ENCODE measurements around the gene STRADB. TPM values are rescaled to one million over a fixed set of nuclear protein-coding genes. Genes with fewer than 3 reads are reported as not detected.
"Not testable (repeated sequence)": the region's sequence is repeated elsewhere in the genome, so short reads cannot be mapped to it uniquely, and the experiment has no call there.

Gene STRADB
- total and polyA plus RNA-seq, 9 donors = 32.8 to 60.5 (median 39.8) TPM

DNA sequence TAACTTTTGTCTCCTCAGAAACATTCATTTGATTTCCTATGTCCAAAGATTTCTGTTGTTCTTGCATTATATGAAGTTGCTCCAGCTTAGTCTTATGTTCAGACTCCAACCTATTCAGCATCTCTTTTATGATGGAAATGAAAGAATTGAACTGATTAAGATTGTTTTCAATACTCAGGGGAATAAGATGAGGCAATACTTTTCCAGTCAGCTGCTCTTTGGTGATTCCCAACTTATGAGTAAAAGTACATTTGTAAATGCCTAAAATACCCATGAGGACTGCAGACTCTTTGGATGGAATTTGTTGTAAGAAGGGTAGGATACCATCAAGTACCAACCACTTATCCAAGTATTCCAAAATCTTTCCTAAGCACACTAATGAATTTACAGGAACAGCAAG is 40.1 kb upstream of the STRADB start:
- no peaks in the 10 kb centered on the region for H3K9me3 ChIP-seq (replicated peaks; ENCODE audit: control insufficient read depth, low read depth, low read length)
- no peak overlapping the region for H3K27ac ChIP-seq (ENCODE audit: low read length)
- H3K4me1 ChIP-seq (ENCODE audit: control insufficient read depth, insufficient read depth, low read length) = no peaks in the 10 kb centered on the region
- H3K4me3 ChIP-seq (ENCODE audit: low read length) = no peak overlapping the region
- no peak for DNase-seq
- H3K27me3 ChIP-seq (ENCODE audit: control insufficient read depth, insufficient read depth, low read length) = no peaks in the 10 kb centered on the region
- no peaks in the 10 kb centered on the region for H3K36me3 ChIP-seq (ENCODE audit: control insufficient read depth, insufficient read depth, low read length)

DNA sequence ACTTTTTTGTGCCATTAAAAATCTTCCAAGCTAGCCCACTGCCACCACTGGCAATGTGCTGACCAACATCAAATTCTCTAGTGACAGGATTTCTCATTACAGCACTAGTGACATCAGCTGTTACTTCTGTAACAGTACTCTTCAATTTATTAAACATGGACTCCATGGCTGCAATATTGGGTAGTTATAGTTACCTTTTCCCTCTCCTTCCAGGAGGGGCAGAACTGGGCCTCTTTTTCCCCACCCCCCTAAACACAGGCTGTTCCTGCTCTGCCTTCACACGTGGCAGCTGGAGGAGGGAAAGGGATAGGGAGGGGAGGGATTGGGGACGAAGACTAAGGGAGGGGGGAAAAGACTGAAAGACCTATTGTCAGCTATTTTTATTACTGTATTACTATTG is 38.4 kb upstream of the STRADB start:
- WGBS (ENCODE audit: insufficient coverage) = no CpG with 5 or more reads among the region's 2 CpGs
- Histone ChIP-seq H3K9me3 (replicated peaks; ENCODE audit: control insufficient read depth, low read depth, low read length) (no peaks in the 10 kb centered on the region), H3K36me3 (ENCODE audit: control insufficient read depth, insufficient read depth, low read length) (no peaks in the 10 kb centered on the region), H3K27ac (ENCODE audit: low read length) (no peak overlapping the region), H3K4me3 (ENCODE audit: low read length) (no peak overlapping the region), H3K27me3 (ENCODE audit: control insufficient read depth, insufficient read depth, low read length) (no peaks in the 10 kb centered on the region), H3K4me1 (ENCODE audit: control insufficient read depth, insufficient read depth, low read length) (no peaks in the 10 kb centered on the region)
- DNase-seq = no peak

DNA sequence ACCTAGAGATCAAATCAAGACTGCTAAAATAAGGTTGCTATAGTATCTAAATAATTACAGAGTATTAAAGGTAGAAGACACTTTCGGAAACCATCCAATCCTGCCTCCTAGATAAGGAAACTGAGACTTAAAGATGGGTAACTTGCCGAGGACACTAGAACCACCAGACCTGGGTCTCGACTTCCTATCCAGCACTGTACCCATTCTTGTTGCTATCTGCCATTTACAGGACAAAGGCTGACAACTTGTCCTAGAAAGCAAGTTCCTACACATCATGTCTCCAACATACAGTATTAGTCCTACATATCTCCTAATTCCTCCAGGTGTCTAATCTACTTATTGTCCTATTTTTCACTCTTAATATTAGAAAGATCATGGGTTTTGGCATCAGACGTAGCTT is 38.0 kb upstream of the STRADB start:
- Histone ChIP-seq H3K36me3 (ENCODE audit: control insufficient read depth, insufficient read depth, low read length) (no peaks in the 10 kb centered on the region), H3K27me3 (ENCODE audit: control insufficient read depth, insufficient read depth, low read length) (no peaks in the 10 kb centered on the region), H3K9me3 (replicated peaks; ENCODE audit: control insufficient read depth, low read depth, low read length) (no peaks in the 10 kb centered on the region), H3K27ac (ENCODE audit: low read length) (no peak overlapping the region), H3K4me1 (ENCODE audit: control insufficient read depth, insufficient read depth, low read length) (no peaks in the 10 kb centered on the region), H3K4me3 (ENCODE audit: low read length) (no peak overlapping the region)
- DNase-seq = no peak
- WGBS (ENCODE audit: insufficient coverage) = 83% methylated on average over 1 of the region's 4 CpGs

DNA sequence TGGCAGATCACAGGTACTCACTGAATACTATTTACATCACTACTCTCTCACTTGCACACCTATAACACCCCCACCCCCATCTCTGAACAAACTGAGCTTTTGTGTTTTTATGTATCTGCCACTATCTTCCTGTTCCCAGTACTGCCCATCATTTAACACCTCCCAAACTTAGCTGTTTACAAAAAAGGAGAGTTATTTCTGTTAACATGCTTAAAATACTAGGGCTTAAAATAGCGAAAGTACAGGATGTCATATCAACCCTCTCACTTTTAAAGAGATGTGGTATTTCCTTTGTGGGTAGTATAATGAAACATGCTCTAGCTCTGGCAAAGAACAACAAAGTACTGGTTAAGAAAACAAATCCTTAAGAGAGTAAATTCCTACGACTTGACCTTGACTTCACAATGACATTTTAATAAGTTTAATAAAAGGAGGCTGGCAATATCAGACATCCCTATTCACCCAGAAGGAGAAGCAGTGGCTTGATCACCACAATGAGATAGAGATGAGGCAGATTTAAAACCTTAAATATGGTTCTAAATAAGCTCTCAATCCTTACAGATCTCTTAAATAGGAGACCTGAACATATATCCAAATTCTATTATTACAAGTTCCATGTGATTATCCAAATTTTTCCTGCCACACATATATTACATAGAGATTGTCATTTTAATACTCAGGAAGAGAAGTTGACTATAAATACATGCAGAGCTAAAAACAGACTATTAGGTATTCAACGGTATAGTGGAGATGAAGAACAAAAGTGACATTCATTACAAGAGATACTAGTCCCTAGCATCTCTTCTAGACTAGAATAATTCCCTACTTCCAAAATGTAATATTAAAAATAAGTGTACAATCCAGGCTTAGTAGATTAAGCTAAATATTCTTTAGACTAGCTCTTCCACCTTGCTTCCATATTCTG is 37.2 kb upstream of the STRADB start:
- H3K27ac ChIP-seq (ENCODE audit: low read length) = no peak overlapping the region
- H3K9me3 ChIP-seq (replicated peaks; ENCODE audit: control insufficient read depth, low read depth, low read length) = no peaks in the 10 kb centered on the region
- no peaks in the 10 kb centered on the region for H3K27me3 ChIP-seq (ENCODE audit: control insufficient read depth, insufficient read depth, low read length)
- no peak for DNase-seq
- no peak overlapping the region for H3K4me3 ChIP-seq (ENCODE audit: low read length)
- WGBS (ENCODE audit: insufficient coverage) = no CpG with 5 or more reads among the region's 3 CpGs
- H3K36me3 ChIP-seq (ENCODE audit: control insufficient read depth, insufficient read depth, low read length) = no peaks in the 10 kb centered on the region
- no peaks in the 10 kb centered on the region for H3K4me1 ChIP-seq (ENCODE audit: control insufficient read depth, insufficient read depth, low read length)

DNA sequence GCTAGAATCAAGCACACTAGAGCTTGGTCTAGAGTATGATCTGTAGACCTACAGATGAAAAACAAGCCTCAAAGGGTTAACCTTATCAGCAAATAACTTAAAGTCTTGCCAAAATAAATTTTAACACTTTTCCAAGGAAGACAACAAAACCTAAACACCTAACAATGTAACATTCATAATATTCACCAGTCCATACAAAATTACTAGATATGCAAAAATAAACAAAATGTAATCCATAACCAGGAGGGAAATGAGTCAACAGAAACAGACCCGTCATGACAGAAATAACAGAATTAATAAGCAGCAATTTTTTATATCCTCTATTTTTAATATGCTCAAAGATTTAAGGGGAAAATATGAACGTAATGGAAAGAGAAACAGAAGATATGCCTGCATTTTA is 36.4 kb upstream of the STRADB start:
- no peaks in the 10 kb centered on the region for H3K27me3 ChIP-seq (ENCODE audit: control insufficient read depth, insufficient read depth, low read length)
- H3K4me3 ChIP-seq (ENCODE audit: low read length) = no peak overlapping the region
- no peaks in the 10 kb centered on the region for H3K4me1 ChIP-seq (ENCODE audit: control insufficient read depth, insufficient read depth, low read length)
- H3K9me3 ChIP-seq (replicated peaks; ENCODE audit: control insufficient read depth, low read depth, low read length) = no peaks in the 10 kb centered on the region
- DNase-seq = no peak
- no peak overlapping the region for H3K27ac ChIP-seq (ENCODE audit: low read length)
- WGBS (ENCODE audit: insufficient coverage) = no CpG with 5 or more reads among the region's 2 CpGs
- peaks cover 3% of the 10 kb centered on the region for H3K36me3 ChIP-seq (ENCODE audit: control insufficient read depth, insufficient read depth, low read length)

DNA sequence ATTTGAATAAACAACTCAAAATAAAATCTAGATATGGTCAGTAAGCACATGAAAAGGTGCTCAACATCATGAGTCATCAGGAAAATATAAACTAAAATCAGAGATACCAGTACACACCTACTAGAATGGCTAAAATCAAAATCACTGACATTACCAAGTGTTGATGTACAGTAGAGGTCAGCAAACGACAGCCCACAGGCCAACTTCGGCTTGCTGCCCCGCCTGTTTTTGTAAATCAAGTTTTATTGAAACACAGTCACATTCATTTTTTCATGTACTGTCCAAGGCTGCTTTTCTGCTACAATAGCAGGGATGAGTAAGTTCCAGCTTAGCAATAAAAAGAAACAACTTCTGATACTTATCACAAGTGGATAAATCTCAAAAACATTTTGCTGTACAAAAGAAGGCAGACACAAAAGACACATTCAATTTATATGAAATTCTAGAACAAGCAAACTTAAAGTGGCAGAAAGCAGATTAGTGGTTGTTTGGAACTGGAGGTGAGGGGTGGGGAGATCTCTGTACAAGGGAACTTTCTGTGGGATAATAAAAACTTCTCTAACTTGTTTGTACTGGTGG is 32.4 kb upstream of the STRADB start:
- H3K27me3 ChIP-seq (ENCODE audit: control insufficient read depth, insufficient read depth, low read length) = no peaks in the 10 kb centered on the region
- H3K36me3 ChIP-seq (ENCODE audit: control insufficient read depth, insufficient read depth, low read length) = peaks cover 3% of the 10 kb centered on the region
- no peak overlapping the region for H3K27ac ChIP-seq (ENCODE audit: low read length)
- no peaks in the 10 kb centered on the region for H3K9me3 ChIP-seq (replicated peaks; ENCODE audit: control insufficient read depth, low read depth, low read length)
- DNase-seq = no peak
- 83% methylated on average over 2 of the region's 3 CpGs for WGBS (ENCODE audit: insufficient coverage)
- H3K4me3 ChIP-seq (ENCODE audit: low read length) = no peak overlapping the region
- H3K4me1 ChIP-seq (ENCODE audit: control insufficient read depth, insufficient read depth, low read length) = no peaks in the 10 kb centered on the region

DNA sequence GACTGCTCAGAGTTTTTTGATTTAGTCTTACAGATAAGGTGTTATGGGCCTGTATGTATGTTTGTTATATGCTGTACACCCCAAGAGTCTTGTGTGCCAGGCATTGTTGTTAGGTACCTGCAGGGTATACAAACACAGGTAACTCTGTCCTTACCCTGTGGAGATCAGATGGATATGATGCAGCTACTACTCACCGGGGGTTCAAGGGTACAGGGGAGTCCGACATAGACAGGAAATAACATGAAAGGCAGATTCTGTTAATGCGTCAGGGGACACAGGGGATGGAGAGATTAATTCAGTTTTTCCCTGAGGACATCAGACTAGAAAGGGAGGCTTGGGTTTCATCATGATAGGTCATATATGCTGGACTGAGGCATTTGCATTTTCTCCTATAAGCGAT is 31.6 kb upstream of the STRADB start:
- no peaks in the 10 kb centered on the region for H3K9me3 ChIP-seq (replicated peaks; ENCODE audit: control insufficient read depth, low read depth, low read length)
- DNase-seq = no peak
- H3K27ac ChIP-seq (ENCODE audit: low read length) = no peak overlapping the region
- H3K4me1 ChIP-seq (ENCODE audit: control insufficient read depth, insufficient read depth, low read length) = no peaks in the 10 kb centered on the region
- WGBS (ENCODE audit: insufficient coverage) = 73% methylated on average over 3 of the region's 4 CpGs
- H3K4me3 ChIP-seq (ENCODE audit: low read length) = no peak overlapping the region
- H3K36me3 ChIP-seq (ENCODE audit: control insufficient read depth, insufficient read depth, low read length) = peaks cover 3% of the 10 kb centered on the region
- H3K27me3 ChIP-seq (ENCODE audit: control insufficient read depth, insufficient read depth, low read length) = no peaks in the 10 kb centered on the region

DNA sequence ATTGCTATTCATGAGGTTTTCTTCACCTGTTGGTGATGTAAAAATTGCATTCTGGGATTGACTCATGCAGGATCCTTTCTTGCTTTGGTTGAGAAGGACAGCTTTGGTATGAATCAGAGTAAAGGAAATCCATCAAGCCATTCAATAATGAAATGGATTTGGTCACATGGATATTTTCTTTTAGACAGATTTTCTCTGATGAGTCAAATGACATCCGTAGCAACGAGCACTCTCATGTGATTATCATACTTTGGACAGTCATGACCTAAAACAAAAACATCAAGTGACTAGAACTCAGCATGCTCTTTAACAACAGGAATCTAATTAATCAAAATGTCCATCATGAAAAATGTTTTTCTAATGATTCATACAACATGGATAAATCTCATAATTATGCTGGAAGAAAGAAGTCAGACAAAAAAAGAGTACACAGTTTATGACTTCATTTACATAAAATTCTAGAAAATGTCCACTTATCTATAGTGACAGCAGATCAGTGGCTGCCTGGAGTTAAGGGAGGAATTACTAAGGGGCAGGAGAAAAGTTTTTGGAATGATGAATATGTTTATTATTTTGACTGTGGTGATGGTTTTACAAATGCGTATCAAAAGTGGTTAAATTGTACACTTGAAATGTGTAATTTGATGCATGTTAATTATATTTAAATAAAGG is 31.0 kb upstream of the STRADB start:
- DNase-seq = no peak
- Histone ChIP-seq H3K4me1 (ENCODE audit: control insufficient read depth, insufficient read depth, low read length) (no peaks in the 10 kb centered on the region), H3K9me3 (replicated peaks; ENCODE audit: control insufficient read depth, low read depth, low read length) (no peaks in the 10 kb centered on the region), H3K4me3 (ENCODE audit: low read length) (no peak overlapping the region), H3K27ac (ENCODE audit: low read length) (no peak overlapping the region), H3K27me3 (ENCODE audit: control insufficient read depth, insufficient read depth, low read length) (no peaks in the 10 kb centered on the region), H3K36me3 (ENCODE audit: control insufficient read depth, insufficient read depth, low read length) (peaks cover 3% of the 10 kb centered on the region)
- no CpG with 5 or more reads among the region's 3 CpGs for WGBS (ENCODE audit: insufficient coverage)

DNA sequence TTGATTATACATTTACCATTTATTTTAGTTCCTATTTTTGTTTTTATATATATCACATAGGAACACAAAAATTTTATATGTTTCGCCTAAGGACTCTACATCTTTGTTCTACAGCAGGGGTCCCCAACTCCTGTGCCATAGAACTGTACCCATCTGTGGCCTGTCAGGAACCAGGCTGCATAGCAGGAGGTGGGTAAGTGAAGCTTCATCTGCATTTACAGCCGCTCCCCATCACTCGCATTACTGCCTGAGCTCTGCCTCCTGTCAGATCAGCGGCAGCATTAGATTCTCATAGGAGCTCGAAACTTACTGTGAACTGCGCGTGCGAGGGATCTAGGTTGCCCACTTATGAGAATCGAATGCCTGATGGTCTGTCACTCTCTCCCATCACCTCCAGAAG is 25.6 kb upstream of the STRADB start:
- Histone ChIP-seq H3K27ac (ENCODE audit: low read length) (no peak overlapping the region), H3K9me3 (replicated peaks; ENCODE audit: control insufficient read depth, low read depth, low read length) (peaks cover 3% of the 10 kb centered on the region), H3K27me3 (ENCODE audit: control insufficient read depth, insufficient read depth, low read length) (no peaks in the 10 kb centered on the region), H3K36me3 (ENCODE audit: control insufficient read depth, insufficient read depth, low read length) (peaks cover 3% of the 10 kb centered on the region), H3K4me3 (ENCODE audit: low read length) (no peak overlapping the region), H3K4me1 (ENCODE audit: control insufficient read depth, insufficient read depth, low read length) (no peaks in the 10 kb centered on the region)
- DNase-seq = no peak
- WGBS (ENCODE audit: insufficient coverage) = 73% methylated on average over 6 of the region's 9 CpGs

DNA sequence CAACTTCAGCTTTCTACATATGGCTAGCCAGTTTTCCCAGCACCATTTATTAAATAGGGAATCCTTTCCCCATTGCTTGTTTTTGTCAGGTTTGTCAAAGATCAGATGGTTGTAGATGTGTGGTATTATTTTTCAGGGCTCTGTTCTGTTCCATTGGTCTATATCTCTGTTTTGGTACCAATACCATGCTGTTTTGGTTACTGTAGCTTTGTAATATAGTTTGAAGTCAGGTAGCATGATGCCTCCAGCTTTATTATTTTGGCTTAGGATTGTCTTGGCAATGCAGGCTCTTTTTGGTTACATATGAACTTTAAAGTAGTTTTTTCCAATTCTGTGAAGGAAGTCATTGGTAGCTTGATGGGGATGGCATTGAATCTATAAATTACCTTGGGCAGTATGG is 23.2 kb upstream of the STRADB start:
- H3K27ac ChIP-seq (ENCODE audit: low read length); H3K36me3 ChIP-seq (ENCODE audit: control insufficient read depth, insufficient read depth, low read length); H3K4me1 ChIP-seq (ENCODE audit: control insufficient read depth, insufficient read depth, low read length); DNase-seq; H3K4me3 ChIP-seq (ENCODE audit: low read length); H3K27me3 ChIP-seq (ENCODE audit: control insufficient read depth, insufficient read depth, low read length); H3K9me3 ChIP-seq (replicated peaks; ENCODE audit: control insufficient read depth, low read depth, low read length): not testable (repeated sequence)
